K562 (cell line): ENCODE measurements around the gene UTP14C. TPM values are rescaled to one million over a fixed set of nuclear protein-coding genes. Genes with fewer than 3 reads are reported as not detected.

Experiments
- CC2D1A ChIP-seq: fragments of 450-650 bp; IDR thresholded peaks from 2 replicates; pipeline ENCODE4 v1.6.1; 2017; ENCODE audit warnings: mild to moderate bottlenecking
- DEAF1 ChIP-seq: fragments of 450-650 bp; formaldehyde crosslinking; IDR thresholded peaks from 2 replicates; pipeline ENCODE4 v1.4.0; 2020; ENCODE audit warnings: mild to moderate bottlenecking, moderate library complexity
- EGR1 ChIP-seq: fragments of 450-650 bp; conservative IDR thresholded peaks from 2 replicates; pipeline ENCODE4 v1.6.1; 2017; ENCODE audit warnings: mild to moderate bottlenecking
- GABPB1 ChIP-seq: sonication (generic); formaldehyde crosslinking; IDR thresholded peaks from 2 replicates; pipeline ENCODE4 v1.8.0; 2022; ENCODE audit warnings: mild to moderate bottlenecking, missing genetic modification reagents
- NELFE ChIP-seq: IDR thresholded peaks from 2 replicates; pipeline ENCODE4 v1.6.1; 2011; ENCODE audit warnings: mild to moderate bottlenecking; ENCODE audit not compliant: insufficient read depth, insufficient read length
- PHF8 ChIP-seq: fragments of 200-600 bp; sonication (generic); IDR thresholded peaks from 2 replicates; pipeline ENCODE4 v1.6.1; 2012; ENCODE audit warnings: mixed run types, mild to moderate bottlenecking, inconsistent platforms, low read length, moderate library complexity, borderline replicate concordance
- RERE ChIP-seq: sonication (generic); formaldehyde crosslinking; IDR thresholded peaks from 2 replicates; pipeline ENCODE4 v1.8.0; 2023; ENCODE audit warnings: missing genetic modification reagents, mild to moderate bottlenecking, borderline replicate concordance
- SETDB1 ChIP-seq: IDR thresholded peaks from one replicate; pipeline ENCODE4 v1.6.1; 2012; ENCODE audit warnings: low read length, control low read depth, inconsistent platforms
- TAF9B ChIP-seq: fragments of 450-650 bp; IDR thresholded peaks from 2 replicates; pipeline ENCODE4 v1.6.1; 2018; ENCODE audit warnings: mild to moderate bottlenecking; ENCODE audit not compliant: partially characterized antibody
- TCF7 ChIP-seq: sonication (generic); IDR thresholded peaks from 2 replicates; pipeline ENCODE4 v1.6.1; 2016; ENCODE audit warnings: antibody characterized with exemption, borderline replicate concordance
- TFAP4 ChIP-seq: sonication (generic); formaldehyde crosslinking; IDR thresholded peaks from 2 replicates; pipeline ENCODE4 v1.8.0; 2022; ENCODE audit warnings: missing genetic modification reagents, mild to moderate bottlenecking, moderate library complexity, borderline replicate concordance
- UBTF ChIP-seq, 2 experiments: IDR thresholded peaks; 2 replicates each; pipeline ENCODE4 v1.6.1; 2012; ENCODE audit warnings: improper control_type of control experiment in 2 of 2, low read depth in 2 of 2, low read length in 2 of 2, borderline replicate concordance in 1 of 2
- ZFPM2 ChIP-seq: fragments of 250-450 bp; sonication (Bioruptor Pico); IDR thresholded peaks from 2 replicates; pipeline ENCODE4 v1.5.1; 2022; ENCODE audit warnings: mild to moderate bottlenecking
- ZNF23 ChIP-seq: fragments of 250-450 bp; sonication (Bioruptor Pico); IDR thresholded peaks from 2 replicates; pipeline ENCODE4 v1.4.0; 2020; ENCODE audit warnings: mild to moderate bottlenecking
- ZNF232 ChIP-seq: sonication (generic); formaldehyde crosslinking; IDR thresholded peaks from 2 replicates; pipeline ENCODE4 v1.8.0; 2022; ENCODE audit warnings: mild to moderate bottlenecking, missing genetic modification reagents
- ZNF274 ChIP-seq: IDR thresholded peaks from 2 replicates; pipeline ENCODE4 v1.6.1; 2011; ENCODE audit warnings: low read depth, mild to moderate bottlenecking, low read length, moderate library complexity, borderline replicate concordance
- polyA plus RNA-seq, 8 experiments: library from polyadenylated mRNA; depleted of rRNA in 4 of 8; stranded (reverse) in 5 of 8; unstranded in 3 of 8; fragments of >200 nt; fragmentation: Nextera tagmentation in 2 of 8; fragmentation: Illumina TruSeq in 1 of 8; extraction: Ambion mirVana in 2 of 8; extraction: Trizol in 1 of 8; gene quantifications; 2 replicates each; pipeline versions ENCODE4 v1.2.1 to v1.2.3, GENCODE V29; 2011 to 2014; ENCODE audit warnings: inconsistent platforms in 1 of 8, missing spikeins in 1 of 8
- total RNA-seq, 7 experiments: library from RNA; depleted of rRNA in 6 of 7; stranded (reverse); fragments of >200 nt in 6 of 7; fragmentation: Illumina TruSeq in 2 of 7; extraction: Trizol in 2 of 7; gene quantifications; 2 replicates each; pipeline versions ENCODE4 v1.2.1 to v1.2.3, GENCODE V29; 2011 to 2021; ENCODE audit warnings: low replicate concordance in 1 of 7

Gene UTP14C
- total and polyA plus RNA-seq, 9 of the 15 experiments (the other 6 are each of a cell fraction or from before 2014, with no cell fraction given): 3.4 to 10.3 (median 6.0) TPM

GRCh38 chr13:52011632-52012511 is 12.6 kb upstream of the UTP14C start, which contains the start of gene ALG11 (continued):
- TF ChIP-seq TCF7 (no peak), UBTF (IDR thresholded peaks at IDR 0.05; ENCODE audit: borderline replicate concordance in 1 of 2, low read depth in 2 of 2, low read length in 2 of 2) (0 out of 4 replicates have a peak, but pooled peaks have one; percentile 3 to 61), RERE (no peak), CC2D1A (peak; percentile 53; the same call in 1 of the 2 replicates), NELFE (no peak), ZNF274 (no peak), ZNF23 (no peak), PHF8 (peak; percentile 64; the same call in 1 of the 2 replicates), SETDB1 (no peak), EGR1 (peak; percentile 89), GABPB1 (CRISPR knock-in tag) (peak; percentile 44; the same call in 1 of the 2 replicates), ZFPM2 (CRISPR knock-in tag) (no peak), TAF9B (peak; percentile 64), DEAF1 (CRISPR knock-in tag) (no peak), TFAP4 (CRISPR knock-in tag) (no peak), ZNF232 (CRISPR knock-in tag) (no peak)
